HG03135 (cell line): ENCODE measurements around the gene ZNF761.
"Not testable (repeated sequence)": the region's sequence is repeated elsewhere in the genome, so short reads cannot be mapped to it uniquely, and the experiment has no call there.

Experiments used
- ATAC-seq: cut with Tn5 transposase; IDR thresholded peaks from one replicate; pipeline ENCODE4 v1.9.1; 2021; ENCODE audit warnings: mild to moderate bottlenecking, moderate library complexity; ENCODE audit not compliant: unreplicated experiment

The ZNF761 gene

GRCh38 chr19:53431399-53432087 is at the start of gene ZNF761:
Gene ZNF761, plus strand, starts transcription at chr19:53431984. Its CDS starts 15,285 bp downstream, at chr19:53447269.
- ATAC-seq: peak; percentile 94

- ATAC-seq: no peak
These were observed 43.6 kb upstream of the ZNF761 start for GRCh38 chr19:53388168-53388567.

GRCh38 chr19:53388904-53389303 is 42.9 kb upstream of the ZNF761 start:
- ATAC-seq: no peak

GRCh38 chr19:53389571-53389970 is 42.2 kb upstream of the ZNF761 start:
- ATAC-seq: no peak

- ATAC-seq: no peak
These were observed 41.8 kb upstream of the ZNF761 start for GRCh38 chr19:53389978-53390377.

- no peak for ATAC-seq
These were observed 37.2 kb upstream of the ZNF761 start for GRCh38 chr19:53394522-53394973.

GRCh38 chr19:53394974-53395839 is 36.6 kb upstream of the ZNF761 start, which contains the start of gene ZNF765:
Gene ZNF765, plus strand, starts transcription at chr19:53395149. Its CDS starts 2,867 bp downstream, at chr19:53398016.
- peak; percentile 92 for ATAC-seq

GRCh38 chr19:53395840-53396524 is 35.8 kb upstream of the ZNF761 start:
- ATAC-seq: not testable (repeated sequence)

- ATAC-seq: no peak
These were observed 35.3 kb upstream of the ZNF761 start for GRCh38 chr19:53396525-53396868.

GRCh38 chr19:53397918-53398317 is 33.9 kb upstream of the ZNF761 start:
- not testable (repeated sequence) for ATAC-seq

GRCh38 chr19:53409505-53410204 is 22.1 kb upstream of the ZNF761 start:
- no peak for ATAC-seq

- ATAC-seq: not testable (repeated sequence)
These were observed 11.1 kb upstream of the ZNF761 start for GRCh38 chr19:53420520-53421315.

- ATAC-seq: no peak
These were observed 9.2 kb upstream of the ZNF761 start for GRCh38 chr19:53422551-53422950.

GRCh38 chr19:53423074-53423473 is 8.7 kb upstream of the ZNF761 start:
- not testable (repeated sequence) for ATAC-seq

- ATAC-seq: not testable (repeated sequence)
These were observed 8.1 kb upstream of the ZNF761 start for GRCh38 chr19:53423680-53424079.

GRCh38 chr19:53424968-53425597 is 6.7 kb upstream of the ZNF761 start:
- ATAC-seq: no peak

GRCh38 chr19:53432088-53432661 is 391 bp downstream of the ZNF761 start:
- ATAC-seq: peak; percentile 32

GRCh38 chr19:53443809-53444208 is 12.0 kb downstream of the ZNF761 start:
- not testable (repeated sequence) for ATAC-seq

GRCh38 chr19:53447196-53447595 is 15.4 kb downstream of the ZNF761 start:
- ATAC-seq: not testable (repeated sequence)
